SK-MEL-5 (cell line): ENCODE results near the gene NDUFS4. TPM values are rescaled to one million over a fixed set of nuclear protein-coding genes. Genes with fewer than 3 reads are reported as not detected.
"Not testable (repeated sequence)": the region's sequence is repeated elsewhere in the genome, so short reads cannot be mapped to it uniquely, and the experiment has no call there.

Experiments used
- DNase-seq: peaks from one replicate; pipeline ENCODE4 v3.0.0-alpha.2; 2016; ENCODE audit warnings: low read depth, low spot score
- in situ Hi-C: cut with HindIII; loops from 2 replicates; pipeline ENCODE4 v1.10.0; 2016; ENCODE audit warnings: low sequenced_read_pairs, high pct_unique_total_duplicates, low pct_unique_long_range_greater_than_20kb
- total RNA-seq: library from RNA; depleted of rRNA; stranded (reverse); fragments of >200 nt; shearing (Covaris generic); gene quantifications from 2 replicates; pipeline ENCODE4 v1.2.3, GENCODE V29; 2014

NDUFS4 gene
- total RNA-seq, 1 experiment from 2014 or later, result 132 TPM

DNA sequence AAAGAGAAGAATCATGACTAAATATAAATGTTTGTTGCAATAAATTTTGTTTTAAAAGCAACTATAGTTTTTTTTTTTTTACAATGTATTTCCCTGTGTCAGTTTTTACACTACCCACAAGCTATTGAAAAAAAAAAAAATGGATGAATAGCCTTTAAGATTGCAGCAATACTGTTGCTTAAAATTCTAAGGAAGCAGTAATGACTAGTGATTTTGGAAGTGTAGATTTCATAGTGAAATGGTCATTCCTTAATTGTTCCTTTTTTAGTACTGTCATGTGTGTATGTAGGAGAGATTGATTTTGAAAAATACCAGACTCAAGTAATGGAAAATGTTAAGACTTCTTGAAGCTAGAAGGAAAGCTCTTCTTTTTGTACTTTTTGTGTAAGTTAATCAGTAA is 53.1 kb downstream of the NDUFS4 start:
- in situ Hi-C loops, result no loop called here
- DNase-seq, result no peak

DNA sequence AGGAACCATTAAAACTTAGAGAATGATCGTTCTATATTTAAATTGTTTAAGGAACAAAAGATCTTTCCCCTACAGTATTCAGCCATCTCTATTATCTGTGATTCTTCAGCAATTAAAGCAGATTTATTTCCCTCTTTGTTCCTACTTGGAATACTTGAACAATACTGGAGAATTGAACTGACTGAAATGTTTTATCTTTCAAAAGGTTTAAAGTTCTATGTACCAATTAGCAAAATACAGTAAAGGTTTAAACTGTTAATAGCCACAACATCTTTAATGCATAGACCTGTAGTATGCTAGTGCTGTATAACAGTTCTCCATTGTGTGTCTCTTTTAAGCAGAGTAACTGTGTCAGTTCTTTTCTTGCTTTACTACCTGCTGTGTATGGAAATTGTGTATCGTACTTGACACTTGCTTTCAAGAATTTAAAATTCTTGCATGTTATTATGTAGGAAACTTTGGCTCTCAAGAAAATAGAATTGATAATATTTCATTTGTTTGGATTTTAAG is 54.0 kb downstream of the NDUFS4 start:
- in situ Hi-C loops, result no loop called here
- no peak for DNase-seq

DNA sequence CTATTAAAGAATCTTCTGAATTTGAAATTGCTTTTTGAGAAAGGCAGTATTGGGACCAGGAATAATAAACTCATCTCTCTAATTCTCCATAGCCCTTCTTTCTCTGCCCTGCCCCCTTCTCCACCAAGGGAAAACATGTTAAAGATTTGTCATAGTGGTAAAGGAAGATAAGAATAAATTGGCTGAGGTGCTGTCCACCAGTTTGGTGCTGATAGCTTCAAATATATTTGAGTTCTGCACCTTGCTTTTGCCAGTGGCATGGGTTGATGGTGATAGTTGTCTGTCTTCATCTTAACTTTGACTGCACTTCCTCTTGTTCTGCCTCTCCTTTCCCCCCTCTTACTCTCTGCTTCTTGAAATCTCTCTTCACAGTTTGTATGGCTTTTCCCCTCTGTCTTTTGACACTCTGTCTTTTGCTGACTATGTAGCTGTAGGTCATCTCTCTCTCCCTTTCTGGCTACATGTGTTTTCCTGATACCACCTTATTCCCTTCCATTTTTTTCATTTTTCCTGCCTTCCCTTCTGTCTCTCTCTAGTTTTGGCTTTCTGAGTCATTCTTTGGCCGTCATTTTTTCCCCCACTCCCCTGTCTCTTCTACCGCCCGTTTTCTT is 56.6 kb downstream of the NDUFS4 start:
- in situ Hi-C loops, result no loop called here
- DNase-seq, result no peak

- in situ Hi-C loops, result no loop called here
- no peak for DNase-seq
Measured at GRCh38 chr5:53631251-53631650, 70.8 kb downstream of the NDUFS4 start.

- DNase-seq, result no peak
- in situ Hi-C loops, result no loop called here
Measured at GRCh38 chr5:53642061-53642460, 81.6 kb downstream of the NDUFS4 start.

DNA sequence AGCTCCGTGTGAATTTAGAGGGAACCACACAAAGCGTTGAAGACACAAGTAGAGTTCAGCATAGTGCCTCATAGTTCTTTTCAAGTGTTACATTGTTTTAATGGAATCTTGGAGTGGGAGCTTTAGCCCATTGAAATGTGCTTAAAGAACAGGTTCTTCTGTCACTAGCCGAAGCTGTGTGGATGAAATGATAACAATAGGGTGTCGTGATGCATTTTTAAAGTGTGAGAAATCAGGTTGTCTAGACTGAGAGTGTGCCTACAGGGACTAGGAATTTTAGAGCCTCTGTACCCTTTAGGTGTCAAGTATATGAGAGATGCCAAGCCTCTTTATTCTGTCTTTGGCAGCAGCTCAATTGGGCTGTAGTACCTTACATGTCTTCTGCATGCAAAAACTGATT is 83.0 kb downstream of the NDUFS4 start:
- DNase-seq, result no peak
- in situ Hi-C loops, result no loop called here

DNA sequence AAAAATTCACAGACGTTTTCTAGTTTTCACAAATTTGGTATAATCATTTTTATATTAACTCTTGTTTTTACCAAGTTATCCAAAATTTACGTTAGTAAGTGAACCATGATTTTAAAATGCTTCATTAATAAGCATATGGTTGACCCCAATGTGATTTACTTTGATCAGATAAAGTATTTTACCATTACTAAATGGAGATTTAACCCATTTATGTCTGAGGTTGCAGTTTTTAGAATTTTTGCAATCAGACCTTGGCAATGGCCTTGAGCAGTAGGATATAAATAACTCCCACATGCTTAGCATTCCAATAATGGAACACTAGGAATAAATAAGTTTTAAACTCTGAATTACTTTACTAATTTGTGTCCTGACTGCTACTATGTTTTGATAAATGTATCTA is 84.6 kb downstream of the NDUFS4 start:
- in situ Hi-C loops, result no loop called here

DNA sequence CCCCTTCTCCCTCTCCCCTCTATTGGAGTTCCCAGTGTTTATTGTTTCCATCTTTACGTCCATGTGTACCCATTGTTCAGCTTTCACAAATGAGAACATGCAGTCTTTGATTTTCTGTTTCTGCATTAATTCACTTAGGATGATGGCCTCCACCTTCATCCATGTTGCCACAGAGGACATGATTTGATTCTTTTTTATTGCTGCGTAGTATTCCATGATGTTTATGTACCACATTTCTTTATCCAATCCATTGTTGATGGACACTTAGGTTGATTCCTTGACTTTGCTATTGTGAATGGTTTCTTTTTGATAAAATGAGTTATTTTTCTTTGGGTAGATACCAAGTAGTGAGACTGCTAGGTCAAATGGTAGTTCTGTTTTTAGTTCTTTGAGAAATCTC is 88.9 kb downstream of the NDUFS4 start:
- in situ Hi-C loops, result no loop called here
- no peak for DNase-seq

More for the DNA sequence above, 84.6 kb downstream of the NDUFS4 start:
- no peak for DNase-seq

GRCh38 chr5:53660573-53660972 is 100.1 kb downstream of the NDUFS4 start:
- in situ Hi-C loops, DNase-seq: not testable (repeated sequence)

DNA sequence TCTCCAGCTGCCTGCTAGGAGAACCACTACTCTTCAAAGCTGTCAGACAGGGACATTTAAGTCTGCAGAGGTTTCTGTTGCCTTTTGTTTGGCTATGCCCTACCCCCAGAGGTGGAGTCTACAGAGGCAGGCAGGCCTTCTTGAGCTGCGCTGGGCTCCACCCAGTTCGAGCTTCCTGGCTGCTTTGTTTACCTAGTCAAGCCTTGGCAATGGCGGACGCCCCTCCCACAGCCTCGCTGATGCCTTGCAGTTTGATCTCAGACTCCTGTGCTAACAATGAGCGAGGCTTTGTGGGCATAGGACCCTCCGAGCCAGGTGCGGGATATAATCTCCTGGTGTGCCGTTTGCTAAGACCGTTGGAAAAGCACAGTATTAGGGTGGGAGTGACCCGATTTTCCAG is 104.9 kb downstream of the NDUFS4 start:
- in situ Hi-C loops, DNase-seq: not testable (repeated sequence)

GRCh38 chr5:53667621-53668020 is 107.2 kb downstream of the NDUFS4 start:
- no peak for DNase-seq
- in situ Hi-C loops, result no loop called here

DNA sequence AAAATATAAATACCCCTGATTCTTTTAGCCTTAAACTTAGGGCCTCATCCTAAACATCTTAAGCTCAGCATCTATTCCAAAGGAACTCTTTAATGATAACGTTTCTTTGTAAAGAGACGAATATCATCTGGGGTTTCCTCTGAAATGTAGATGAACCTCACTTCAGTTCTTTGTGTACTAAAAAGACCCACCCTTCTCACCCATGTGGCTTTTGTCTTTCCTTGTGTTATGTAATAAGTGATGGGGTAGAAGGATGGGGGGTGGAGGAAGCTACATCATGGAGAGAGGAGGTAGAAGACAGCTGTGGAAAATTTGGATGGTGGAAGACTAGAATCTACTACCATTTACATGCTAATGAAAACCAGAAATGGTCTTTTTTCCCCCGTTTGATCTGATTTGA is 111.0 kb downstream of the NDUFS4 start:
- no peak for DNase-seq
- in situ Hi-C loops, result no loop called here

GRCh38 chr5:53674121-53674520 is 113.7 kb downstream of the NDUFS4 start:
- in situ Hi-C loops, result no loop called here
- DNase-seq, result peak; percentile 8

- in situ Hi-C loops, result no loop called here
- no peak for DNase-seq
Measured at GRCh38 chr5:53677632-53678031, 117.2 kb downstream of the NDUFS4 start.

DNA sequence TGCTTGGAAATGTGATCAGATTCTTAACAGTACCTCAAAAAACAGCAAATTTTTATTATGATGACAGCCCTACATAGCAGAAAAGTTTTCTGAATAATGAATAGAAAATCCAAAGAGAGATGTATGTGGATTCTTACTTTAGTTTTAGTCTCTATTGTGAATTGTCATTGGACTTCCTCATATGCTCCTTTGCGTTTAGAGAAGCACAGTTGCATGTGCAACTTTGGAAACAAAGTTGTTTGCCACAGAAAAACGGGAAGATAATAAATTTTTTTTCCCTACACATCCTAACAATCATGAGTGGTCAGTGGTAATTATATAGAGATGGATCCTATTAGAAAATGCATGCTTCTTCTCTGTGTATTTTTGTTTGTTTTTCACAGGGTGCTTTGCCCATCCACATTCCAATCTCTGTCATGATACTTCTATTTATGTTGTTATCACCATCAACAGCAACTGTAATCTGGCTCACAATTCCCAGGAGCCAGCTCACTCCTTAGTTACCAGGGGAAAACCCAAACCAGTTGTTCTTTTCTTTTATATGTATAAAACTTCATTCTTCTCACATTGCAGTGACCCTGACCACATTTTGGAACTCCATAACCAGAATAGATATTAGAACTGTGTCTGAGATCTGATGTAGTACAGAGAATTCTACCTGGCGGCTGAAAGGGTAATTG is 118.7 kb downstream of the NDUFS4 start:
- in situ Hi-C loops, result no loop called here
- DNase-seq, result no peak

DNA sequence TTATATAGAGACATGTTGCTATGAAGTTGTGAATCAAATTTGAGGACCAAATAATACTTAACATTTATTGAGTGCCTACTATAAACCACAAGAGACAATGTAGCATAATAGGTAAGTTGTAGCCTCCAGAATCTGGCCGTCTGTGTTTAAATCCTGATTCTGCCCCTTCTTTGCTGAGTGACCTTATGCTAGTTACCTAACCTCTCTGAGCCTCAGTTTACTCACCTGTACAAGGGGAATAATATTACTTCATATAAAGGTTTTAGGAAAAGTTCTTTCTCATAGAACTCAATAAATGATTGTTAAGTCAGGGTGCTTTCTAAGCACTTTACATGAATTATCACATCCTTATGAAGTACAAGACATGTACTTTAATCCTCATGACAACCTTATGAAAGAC is 120.6 kb downstream of the NDUFS4 start:
- DNase-seq, result no peak
- in situ Hi-C loops, result no loop called here

DNA sequence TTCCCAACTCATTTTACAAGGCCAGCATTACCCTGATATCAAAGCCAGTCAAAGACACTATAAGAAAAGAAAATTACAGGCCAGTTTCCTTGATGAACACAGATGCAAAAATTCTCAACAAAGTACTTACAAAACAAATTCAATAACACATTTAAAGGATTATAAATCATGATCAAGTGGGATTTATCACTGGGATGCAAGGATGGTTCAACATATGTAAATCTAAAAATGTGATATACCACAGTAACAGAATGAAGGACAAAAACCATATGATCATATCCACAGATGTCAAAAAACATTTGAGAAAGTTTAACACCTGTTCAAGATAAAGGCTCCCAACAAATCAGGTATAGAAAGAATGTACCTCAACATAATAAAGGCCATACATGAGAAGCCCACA is 130.6 kb downstream of the NDUFS4 start:
- no peak for DNase-seq
- in situ Hi-C loops, result no loop called here

DNA sequence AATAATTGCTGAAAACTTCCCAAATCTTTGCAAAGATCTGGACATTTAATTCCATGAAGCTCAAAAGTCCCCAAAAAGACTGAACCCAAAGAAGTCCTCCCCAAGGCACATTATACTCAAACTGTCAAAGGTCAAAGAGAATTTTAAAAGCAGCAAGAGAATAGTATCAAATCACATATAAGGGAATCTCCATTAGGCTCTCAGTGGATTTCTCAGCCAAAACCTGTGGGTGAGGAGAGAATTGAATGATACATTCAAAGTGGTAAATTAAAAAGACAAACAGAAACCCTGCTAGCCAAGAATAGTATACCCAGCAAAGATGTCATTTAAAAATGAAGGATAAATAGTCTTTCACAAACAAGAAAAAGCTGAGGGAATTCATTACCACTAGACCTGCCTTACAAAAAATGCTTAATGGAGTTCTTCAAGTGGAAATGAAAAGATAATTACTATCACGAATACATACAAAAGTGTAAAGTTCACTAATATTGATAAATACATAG is 134.1 kb downstream of the NDUFS4 start:
- in situ Hi-C loops, result no loop called here
- no peak for DNase-seq

GRCh38 chr5:53710405-53710804 is 150.0 kb downstream of the NDUFS4 start:
- in situ Hi-C loops, DNase-seq: not testable (repeated sequence)
